NCI-H1417 treated with DMSO at 0.1 percent for 48 hours (cell line): ENCODE data around the gene CAST.

Experiments
- DNase-seq: peaks from one replicate; lab custom pipeline; 2025; lab: John Stamatoyannopoulos, UW

CAST gene

DNA sequence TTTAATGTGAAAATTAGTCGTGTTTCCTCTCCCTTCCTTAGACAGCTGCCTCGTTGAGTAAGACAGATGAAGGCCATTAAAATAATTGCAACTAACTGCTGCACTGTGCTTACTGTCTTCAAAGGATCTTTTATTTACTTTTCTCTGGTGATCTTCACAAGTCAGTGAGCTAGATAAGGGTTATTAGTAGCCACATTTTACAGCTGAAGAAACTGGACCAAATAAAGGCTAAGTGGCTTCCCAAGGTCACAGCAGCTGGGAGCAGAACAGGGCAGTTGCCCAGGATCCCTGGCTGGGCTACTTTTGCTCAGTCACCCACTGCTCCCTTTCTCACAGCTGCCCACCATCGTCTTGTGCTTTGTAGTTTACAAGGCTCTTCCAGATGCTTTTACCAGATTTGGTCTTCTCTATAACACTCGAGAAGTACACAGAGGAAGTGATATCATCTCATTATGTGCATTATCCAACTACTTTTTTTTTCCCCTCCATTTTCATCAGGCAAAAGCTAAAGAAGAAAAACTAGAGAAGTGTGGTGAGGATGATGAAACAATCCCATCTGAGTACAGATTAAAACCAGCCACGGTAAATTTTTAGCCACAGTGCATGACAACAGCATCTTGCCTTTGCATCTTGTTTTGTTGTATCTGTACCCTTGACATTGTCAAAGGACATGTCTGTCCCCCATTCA, 83.8 kb downstream of the CAST start:
- no peak for DNase-seq

DNA sequence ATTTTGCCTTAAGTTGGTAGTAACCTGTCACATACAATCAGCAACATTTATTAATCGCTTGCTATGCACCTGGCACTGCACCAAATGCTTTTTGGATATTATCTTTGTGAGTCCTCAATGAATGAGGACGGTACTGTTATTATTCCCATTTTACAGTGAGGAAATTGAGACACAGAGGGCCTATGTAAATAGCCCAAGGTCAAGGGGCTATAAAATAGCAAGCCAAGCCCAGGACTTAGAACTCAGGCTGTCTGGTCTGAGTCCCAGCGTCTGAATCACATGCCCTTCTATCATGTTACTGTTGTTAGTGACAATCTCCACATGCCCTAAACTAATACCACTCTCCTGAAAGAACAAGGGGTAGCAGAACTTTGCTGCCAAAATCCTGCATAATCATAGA, 85.5 kb downstream of the CAST start:
- DNase-seq, result no peak

DNA sequence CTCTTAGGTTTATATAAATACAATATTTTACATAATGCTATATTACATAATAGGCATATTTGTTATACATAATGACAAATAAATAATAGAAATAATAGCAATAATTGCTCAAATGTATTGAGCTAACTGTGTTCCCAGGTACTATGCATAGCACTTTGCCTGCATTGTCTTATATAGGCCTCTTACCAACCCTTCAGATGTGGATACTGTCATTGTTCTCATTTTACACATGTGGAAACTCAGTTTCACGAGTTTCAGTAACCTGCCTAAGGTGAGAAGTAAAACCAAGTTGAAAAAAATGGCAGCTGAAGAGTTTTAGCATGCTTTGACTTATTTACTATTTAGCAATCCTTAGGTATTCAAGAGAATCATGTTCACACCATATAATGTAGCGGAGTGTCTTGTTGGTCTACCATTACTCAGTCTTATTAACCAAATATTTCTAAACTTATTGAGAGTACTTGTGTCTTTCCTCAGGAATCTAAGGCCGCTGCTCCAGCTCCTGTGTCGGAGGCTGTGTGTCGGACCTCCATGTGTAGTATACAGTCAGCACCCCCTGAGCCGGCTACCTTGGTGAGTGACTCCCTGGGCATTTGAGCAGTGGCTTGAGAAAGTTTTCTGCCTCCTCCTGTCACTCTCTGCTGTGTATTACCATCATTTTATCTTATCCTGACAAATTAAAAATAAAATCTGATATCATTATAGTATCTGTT, 88.1 kb downstream of the CAST start:
- no peak for DNase-seq

DNA sequence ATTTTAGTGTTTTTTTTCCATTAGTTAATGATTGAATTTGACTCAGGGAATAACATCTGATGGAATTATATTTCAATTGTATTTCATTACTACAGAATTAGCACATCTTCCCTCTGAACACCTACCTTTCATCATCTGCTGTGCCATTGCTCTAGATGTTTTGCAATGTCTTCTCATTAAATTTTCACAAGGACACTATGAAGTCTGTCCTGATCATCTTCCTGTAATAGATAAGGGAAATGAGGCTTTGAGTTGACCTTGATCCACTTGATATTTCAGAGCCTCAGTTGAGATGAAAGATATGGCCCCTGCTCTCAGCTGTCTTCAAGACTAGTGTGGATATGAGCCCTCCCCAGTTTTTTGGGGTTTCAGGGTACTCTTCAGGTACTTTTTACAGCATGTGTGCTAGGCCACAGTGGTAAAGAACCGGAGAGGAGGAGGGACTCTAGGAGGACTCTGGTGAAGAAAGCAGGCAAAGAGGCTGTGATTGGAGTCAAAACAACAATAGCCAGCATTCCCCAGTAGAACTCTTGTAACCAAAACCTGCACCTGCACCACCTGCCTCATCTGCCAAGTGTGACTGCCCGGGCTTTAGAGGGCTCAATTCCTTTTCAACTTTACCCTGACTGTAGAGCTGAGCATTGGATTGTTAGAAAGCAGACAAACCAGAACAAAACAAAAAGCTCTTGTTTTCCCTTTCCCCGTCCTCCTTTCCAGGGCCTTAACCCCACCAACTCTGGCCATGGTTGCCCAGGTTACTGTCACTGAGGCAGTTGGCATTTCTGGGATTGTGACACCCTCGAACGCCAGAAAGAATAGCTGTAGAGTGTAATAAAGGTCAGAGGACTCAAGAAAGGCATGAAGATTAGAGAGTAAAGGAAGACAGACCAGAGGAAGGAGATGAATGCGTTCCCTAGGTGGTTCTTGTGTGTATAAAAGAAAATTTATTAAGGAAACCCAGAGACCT, 89.3 kb downstream of the CAST start:
- DNase-seq, result no peak

DNA sequence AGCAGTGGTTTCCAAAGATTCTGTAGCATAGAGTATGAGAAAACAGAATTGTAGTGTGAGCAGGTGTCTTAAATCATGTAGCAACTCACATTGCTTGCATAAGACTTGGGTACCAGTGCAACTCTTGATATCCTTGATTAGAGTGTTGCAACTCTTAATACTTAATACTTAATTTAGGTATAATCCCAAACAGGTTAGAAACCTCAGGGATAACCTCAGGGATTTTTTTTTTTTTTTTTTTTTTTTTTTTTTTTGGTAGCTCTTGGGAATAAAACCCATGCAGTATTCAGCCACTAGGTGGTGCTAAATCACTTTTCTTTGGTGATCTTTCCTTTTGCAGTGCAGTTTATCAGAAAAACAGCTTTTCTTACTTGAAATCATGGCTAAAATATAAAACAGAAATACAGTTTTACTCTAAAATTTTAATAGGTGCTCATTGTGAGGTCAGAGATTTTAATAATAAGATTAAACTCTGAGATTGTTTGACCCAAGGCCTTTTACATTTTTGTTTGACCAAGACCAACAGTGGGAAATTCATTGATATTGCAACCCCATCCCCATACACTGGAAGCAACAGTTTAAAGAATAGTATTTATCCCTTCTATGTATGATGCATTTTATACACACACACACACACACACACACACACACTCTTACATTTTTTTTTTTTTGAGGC, 90.3 kb downstream of the CAST start:
- DNase-seq, result peak; percentile 13

DNA sequence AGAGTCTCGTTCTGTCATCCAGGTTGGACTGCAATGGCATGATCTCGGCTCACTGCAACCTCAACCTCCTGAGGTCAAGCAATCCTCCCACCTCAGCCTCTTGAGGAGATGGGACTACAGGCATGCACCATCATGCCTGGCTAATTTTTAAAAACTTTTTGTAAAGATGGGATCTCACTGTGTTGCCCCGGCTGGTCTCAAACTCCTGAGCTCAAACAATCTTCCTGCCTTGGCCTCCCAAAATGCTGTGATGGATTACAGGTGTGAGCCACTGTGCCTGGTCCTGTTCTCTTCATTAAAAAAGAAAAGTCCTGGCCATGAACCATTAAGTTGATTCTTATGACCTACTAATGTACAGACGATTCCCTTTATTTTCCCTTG, 90.8 kb downstream of the CAST start:
- no peak for DNase-seq

DNA sequence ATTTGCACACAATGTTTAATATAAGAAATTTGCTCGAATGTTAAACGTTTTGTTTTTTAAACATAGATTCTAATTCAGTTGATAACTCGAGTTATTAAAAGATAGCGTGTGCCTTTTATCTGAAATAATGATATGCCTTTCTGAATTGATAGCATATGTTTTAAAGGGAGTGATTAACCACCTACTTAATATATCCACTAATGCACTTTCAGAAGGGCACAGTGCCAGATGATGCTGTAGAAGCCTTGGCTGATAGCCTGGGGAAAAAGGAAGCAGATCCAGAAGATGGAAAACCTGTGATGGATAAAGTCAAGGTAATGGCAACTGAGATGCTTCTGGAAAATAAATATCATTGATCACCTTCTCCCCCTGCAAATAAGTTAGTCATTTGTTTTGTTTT, 91.7 kb downstream of the CAST start:
- DNase-seq, result no peak

DNA sequence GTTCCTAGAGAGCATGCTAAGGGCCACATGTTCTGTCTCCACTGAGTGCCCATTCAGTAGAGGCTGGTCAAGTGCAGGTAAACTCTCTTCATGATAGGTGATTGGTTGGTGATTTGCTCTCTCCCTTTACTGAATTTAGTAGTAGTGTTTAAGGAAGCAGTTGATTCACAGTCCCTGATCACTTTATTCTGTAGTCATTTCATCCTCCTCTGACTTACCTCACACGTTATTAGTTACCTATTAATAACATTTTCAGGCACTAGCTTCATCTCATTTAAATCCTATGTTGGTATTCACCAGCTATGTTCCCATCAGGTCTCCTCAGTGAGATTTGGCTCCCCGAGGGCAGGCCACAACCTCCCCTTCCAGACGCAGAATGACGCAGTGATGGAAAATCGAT, 93.7 kb downstream of the CAST start:
- no peak for DNase-seq

DNA sequence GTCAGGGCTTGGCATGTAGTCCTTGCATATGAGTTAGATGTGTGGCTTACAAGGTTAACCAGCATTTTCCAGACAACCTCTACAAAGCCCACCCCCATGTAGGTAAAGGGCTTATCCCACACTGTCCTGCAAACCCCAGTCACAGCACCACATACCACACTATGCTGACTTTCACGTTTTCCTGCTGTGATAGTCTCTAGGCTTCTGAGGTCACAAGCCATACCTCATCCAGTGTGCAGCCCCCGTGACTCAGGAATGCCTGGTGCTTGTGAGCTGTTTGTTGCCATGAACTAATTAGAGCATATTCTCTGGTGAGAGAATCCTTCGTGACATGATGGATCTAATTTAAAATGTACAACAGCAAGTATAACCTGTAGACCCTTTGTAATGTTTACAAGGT, 94.8 kb downstream of the CAST start:
- DNase-seq, result no peak

DNA sequence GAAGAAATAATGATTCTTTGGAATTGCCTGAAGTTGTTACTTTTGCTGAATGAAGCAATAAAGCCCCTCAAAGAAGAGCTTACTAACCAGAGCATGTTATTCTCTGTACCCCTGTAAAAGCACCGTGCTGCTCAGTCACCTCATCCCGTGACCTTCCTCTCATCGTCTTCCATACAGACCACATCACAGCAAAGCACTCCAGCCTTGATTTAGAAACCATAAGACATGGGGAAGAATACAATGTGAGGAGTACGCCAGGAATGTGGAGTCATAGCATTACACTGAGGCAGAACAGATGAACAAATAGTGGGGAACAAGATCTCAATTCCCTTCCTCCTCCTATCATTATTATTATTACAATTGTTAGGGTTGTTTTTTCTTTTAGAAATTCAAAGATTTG, 96.4 kb downstream of the CAST start:
- no peak for DNase-seq

DNA sequence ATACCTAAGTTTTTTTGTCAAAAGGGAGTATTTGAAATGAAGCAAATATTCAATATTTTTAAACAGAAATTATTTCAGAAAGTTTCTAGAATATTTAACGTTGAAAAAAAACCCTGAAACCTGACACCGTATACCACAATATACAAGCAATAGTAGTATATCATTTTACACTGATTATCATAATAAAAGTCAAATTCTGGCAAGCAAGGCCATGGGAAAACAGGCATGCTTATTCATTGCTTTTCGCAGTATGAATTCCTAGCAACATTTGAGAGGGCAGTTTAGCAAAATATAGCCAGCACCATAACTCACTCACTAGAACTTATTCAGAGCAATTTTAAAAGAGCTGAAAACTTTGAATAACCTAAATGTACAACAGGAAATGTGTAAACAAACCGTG, 99.4 kb downstream of the CAST start:
- DNase-seq, result no peak

DNA sequence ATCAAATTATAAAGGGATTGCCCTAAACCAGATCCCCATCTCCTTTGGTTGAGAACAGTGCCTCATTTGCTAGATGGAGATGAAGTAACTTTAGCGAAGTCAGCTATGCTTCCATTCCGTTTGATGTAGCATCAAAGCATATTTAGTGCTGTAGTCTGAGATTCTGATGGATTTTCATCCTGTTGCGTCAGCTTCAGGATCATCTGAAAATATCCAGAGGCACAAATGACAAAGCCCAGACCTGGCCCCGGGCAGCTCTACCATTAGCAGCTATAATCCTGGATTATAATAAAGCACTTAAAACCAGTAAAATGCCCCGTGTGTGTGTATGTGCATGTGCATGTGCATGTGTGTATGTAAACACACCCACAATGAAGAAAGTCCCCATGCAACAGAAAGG, 100.8 kb downstream of the CAST start:
- DNase-seq, result no peak

DNA sequence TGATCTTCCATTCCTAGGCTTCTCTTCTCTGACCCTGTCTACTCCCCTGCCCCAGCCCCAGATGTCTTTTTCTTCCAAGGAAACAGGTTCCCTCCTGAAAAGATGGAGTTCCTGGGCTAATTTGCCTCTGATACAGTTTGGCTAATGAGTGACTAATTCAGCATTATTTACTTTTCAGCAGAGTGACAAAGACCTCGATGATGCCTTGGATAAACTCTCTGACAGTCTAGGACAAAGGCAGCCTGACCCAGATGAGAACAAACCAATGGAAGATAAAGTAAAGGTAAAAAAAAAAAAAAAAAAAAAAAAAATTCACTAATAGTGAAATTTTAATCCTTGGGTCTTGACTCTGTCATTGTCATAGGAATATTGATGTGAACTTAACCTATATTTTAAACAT, 102.9 kb downstream of the CAST start:
- no peak for DNase-seq

DNA sequence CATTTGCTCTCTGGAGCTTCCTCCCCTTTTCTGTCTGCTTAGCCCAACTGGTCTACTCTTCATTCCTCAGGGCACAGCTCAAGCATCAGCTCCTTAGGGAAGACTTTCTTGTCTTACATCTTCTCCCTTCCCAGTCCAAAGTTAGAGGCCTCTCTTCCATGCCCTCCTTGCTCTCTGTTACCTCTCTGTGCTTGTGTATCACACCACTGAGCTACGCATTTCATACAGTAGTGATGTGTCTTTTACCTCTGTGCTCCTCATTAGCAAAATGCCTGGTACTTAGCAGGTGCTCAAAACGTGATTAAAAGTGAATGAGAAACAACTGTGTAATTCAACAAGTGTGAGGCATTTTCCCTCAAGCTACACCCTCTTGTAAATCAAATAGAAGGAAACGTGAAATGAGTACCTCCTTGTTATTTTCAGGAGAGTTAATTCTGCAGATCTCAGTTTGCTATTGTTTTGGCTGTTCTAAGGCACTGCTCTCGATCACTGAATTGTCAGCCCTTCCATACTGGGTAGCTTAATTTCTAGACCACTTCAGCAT, 106.6 kb downstream of the CAST start:
- DNase-seq, result no peak

DNA sequence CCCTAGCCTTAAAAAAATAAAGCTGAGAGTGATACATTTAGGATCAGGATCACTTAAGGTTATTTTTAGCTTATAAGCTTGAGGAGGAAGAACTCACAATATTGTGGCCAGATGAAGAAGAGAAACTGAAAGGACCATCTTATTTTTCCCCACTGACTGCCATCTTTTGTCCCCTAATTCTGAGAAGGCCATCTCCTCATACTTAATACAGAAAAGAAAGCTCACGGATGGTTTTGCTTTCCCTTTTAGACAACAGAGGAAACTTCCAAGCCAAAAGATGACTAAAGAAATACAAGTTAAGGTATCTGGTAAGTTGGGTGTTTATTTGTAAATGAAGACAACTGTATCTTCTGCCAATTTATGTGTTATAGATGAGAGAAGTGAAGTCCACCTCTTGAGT, 109.2 kb downstream of the CAST start:
- no peak for DNase-seq

DNA sequence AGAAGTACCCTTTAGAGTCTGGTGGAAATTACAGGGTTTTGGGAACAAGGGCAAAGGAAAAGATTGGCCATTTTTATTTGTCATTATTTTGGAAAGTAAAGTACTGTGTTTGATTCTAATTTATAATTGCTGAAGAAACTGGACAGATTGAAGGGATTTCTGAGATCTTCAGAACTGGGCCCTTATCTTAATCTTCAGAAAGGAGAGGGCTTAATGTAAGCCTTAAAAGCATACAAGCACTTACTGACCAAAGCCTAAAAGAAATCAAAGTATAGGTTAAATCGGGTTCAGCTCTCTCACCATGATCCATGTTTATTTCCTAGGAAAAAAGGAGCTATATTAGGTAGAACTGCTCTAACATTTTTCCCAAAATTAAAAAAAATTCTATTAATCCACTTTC, 109.9 kb downstream of the CAST start:
- DNase-seq, result no peak

DNA sequence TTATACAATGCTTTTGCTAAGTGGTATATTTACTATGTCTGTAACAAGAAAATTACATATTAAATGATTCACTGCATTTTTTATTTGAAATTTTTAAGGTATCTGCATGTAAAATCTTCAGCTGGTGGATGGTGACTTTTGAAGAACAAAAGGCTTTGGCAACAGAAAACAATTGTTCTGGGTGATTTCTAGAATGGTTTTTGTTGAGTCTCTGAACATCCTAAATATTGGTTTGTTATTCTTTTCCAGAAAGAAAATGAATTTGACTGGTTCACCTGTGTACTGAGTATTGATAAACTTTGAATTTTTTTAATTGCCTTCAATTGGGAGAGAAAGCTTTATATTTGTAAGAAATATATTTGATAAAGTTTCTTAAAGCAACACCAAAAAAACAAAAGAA, 110.4 kb downstream of the CAST start:
- DNase-seq, result no peak

DNA sequence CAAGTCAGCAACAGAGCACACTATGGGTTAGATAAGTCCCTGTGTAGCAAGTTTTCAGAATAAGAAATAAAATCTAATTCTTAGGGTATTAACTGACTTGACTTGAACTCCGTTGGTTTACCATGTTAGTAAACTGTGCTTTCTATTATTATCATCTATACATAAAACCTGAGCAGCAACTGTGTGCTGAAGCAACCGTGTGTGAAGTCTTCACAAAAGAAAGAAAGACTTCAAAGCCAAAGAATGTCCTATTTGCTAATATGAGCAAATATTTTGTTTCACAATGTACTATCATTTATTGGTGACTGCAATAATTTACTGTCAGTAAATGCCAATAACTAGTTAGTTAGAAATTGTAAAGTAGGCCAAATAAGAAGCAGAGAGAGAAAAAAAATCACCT, 112.9 kb downstream of the CAST start:
- no peak for DNase-seq

DNA sequence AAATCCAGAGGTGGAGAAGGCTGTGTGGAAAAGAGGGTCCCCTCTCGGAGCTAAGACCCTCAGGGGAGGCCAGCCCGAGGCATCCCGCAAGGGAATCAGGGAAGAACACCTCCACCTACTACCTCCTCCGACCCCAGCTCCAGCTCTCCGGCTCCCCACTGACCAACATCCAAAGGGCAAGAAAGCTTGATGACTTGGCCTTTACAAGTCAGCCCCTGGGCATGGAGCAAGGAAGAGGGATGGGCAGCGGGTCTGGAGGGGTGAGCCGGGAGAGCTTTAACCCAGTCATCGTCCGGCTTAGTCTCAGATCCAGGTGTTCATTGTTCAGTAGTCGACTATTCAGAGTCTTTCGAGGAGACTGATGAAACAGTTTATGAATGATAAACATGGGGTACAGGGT, 113.5 kb downstream of the CAST start:
- DNase-seq, result no peak

DNA sequence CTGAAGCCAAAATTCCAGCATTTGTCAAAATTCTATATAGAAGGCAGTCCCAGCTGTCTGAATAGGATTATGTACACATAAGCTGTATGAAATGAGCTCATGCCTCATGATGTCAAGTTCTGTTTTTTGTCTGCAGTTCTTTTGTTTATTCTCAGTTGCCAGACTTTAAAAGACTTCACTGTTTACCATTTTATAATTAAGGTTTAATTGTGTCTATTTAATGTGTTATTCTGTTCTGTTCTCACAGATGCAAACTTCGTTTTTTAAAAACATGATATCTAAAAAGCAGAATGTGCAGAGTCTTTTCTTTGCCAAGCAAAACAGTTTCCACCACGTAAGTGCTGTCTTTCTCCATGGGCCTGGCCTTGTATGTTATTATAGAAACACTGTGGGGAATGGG, 114.4 kb downstream of the CAST start:
- DNase-seq, result no peak

DNA sequence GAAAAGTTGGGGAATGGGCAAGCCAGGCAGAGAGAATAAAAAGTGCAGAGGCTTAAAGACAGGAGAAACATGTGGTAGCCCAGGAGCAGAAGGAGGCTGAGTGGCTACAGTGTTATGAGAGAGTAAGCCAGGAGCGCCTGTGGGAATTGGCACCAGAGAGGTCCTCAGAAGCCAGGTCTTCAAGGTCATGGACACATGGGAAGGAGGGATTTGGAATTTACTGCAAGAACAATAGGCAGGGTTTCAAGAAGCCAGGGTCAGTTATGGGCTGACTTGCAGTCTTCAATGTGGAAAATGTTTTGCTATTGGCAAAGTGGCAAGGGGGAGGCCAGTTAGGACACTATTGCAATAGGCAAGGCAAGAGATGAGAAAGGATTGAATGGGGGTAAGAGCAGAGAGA, 116.2 kb downstream of the CAST start:
- DNase-seq, result no peak

DNA sequence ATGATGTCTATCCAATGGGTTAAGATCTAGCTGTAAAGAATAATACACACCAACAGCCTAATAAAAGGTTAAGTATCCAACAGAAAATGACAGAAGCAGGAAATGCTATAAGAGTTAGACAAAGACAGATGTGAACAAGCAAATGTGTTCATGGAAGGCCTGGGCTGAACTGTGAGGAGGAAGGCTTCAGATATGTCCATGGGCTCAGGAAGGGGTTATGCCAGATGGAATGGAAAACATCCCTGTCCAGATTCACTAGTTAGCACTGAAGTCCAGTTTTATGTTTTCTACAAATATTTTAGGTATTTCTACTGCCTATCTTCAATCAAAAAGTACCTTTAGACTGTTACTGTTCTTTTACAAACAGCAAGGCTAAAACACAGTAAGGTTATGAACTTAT, 118.5 kb downstream of the CAST start:
- DNase-seq, result no peak
